GM21529 (cell line): ENCODE results near the gene AUTS2.
A peak's percentile ranks its signal among the peaks of the same experiment; 100 is the strongest.

ENCODE experiments used
- ATAC-seq: cut with Tn5 transposase; IDR thresholded peaks from one replicate; pipeline ENCODE4 v1.9.1; 2021; ENCODE audit not compliant: unreplicated experiment

AUTS2 gene

DNA sequence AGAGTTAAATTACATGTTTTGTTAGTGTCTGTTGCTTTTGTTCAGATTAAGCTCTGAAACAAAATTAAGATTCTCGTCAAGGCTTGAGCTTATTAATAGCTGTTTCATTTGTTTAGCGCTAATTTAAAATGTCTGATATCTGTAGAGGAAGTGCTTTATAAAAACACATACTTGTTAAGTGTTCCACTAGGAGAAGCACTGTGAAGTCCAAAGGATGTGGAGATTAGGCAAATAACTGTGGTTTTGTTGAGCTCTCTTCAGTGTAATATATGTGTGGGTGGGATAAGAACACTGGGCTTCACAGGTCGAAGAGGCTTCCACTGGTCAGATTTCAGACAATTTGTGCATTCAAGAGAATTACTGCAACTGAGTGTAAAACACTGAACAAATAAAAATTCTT is 242.0 kb downstream of the AUTS2 start:
- no peak for ATAC-seq

DNA sequence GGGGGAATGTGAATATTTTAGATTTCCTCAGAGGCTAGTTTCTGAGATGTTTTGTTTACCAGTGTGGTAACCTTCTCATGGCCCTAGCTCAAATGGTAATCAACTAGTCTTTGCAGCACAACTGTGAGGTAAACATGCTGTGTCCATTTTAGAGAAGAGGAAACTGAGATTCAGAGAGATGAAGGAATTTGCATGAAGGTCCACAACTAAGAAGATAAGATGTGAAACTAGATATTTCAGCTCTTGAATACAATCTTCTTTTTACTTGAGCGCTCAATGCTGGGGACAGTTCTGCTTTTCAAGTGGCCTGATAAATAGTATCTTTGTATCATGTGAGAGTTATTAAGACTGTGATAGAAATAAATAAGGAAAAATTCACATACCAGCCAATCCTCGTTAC is 245.4 kb downstream of the AUTS2 start:
- ATAC-seq = peak; percentile 70

- ATAC-seq = no peak
Measured at GRCh38 chr7:69844264-69844868, 246.1 kb downstream of the AUTS2 start.

GRCh38 chr7:69845721-69846495 is 247.6 kb downstream of the AUTS2 start:
- no peak for ATAC-seq

DNA sequence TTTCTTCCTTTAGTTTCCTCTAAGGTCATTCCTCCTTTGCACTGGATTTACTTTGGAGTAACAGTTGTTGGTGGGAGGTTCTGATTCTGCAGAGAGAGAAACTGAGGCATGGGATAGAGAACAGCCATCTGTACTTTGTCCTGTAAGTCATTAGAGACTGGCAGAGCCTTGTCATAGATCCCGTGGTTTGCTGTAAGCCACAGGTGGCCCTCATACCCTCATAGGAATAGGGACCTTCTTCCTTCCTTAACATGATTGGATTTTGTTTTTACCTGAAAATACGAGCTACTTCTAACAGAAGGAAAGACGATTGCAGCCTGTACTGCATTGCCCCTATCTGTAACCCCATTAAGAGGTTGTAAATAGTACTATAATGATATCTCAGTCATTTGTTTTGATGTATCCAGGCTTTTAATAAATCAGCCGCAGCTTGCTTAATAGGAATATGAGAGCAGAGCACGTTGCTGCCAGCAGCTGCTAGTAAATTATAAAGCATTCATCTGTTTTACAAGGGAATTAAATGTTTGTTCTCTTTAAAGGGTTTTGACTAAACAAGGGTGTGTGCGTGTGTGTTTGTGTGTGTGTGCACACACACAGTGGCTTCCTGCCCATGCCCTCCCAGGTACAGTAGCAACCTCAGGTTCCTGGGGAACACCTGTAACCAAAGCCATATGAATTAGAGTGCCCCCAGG is 249.8 kb downstream of the AUTS2 start:
- ATAC-seq = no peak

- no peak for ATAC-seq
Measured at GRCh38 chr7:69849268-69849667, 251.0 kb downstream of the AUTS2 start.

DNA sequence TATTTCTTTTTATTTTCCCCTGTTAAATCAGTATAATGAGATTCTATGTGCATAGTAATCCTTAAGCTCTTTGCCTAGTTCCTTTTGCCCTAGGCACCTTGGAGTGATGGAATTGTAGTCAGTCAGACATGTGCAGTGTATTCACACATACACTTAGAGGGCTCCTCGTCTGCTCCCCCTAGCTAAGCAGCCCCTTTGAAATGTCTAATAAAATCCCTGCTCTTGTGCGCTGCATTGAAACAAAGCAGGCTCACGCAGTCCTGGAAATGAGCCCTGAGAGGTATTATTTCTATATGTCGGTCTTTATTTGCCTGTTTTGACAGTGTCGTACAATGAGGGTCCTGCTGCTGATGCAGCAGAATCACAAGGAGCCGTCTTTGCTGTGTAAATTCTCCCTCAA is 258.7 kb downstream of the AUTS2 start:
- ATAC-seq = no peak

DNA sequence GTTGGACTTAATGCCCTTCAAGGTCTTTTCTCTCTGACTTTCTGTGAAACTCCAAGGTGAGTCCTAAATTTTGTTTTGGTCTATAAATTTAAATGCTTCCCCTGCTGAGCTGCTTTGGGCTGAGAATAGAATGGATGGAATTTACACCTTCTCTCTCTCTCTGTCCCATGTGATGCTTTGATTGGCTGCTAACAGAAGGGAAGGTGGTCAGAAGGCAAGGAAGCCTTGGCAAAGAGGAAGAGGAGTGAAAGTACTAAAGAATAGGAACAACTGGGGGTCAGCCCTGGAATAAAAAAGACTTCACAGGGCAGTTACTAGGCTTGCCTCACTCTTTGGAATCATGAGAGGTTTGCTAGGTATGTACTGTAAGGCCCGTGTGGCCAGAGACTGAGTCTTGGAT is 260.2 kb downstream of the AUTS2 start:
- no peak for ATAC-seq

- ATAC-seq = no peak
Measured at GRCh38 chr7:69859342-69859741, 261.1 kb downstream of the AUTS2 start.

GRCh38 chr7:69860486-69860885 is 262.2 kb downstream of the AUTS2 start:
- ATAC-seq = no peak

DNA sequence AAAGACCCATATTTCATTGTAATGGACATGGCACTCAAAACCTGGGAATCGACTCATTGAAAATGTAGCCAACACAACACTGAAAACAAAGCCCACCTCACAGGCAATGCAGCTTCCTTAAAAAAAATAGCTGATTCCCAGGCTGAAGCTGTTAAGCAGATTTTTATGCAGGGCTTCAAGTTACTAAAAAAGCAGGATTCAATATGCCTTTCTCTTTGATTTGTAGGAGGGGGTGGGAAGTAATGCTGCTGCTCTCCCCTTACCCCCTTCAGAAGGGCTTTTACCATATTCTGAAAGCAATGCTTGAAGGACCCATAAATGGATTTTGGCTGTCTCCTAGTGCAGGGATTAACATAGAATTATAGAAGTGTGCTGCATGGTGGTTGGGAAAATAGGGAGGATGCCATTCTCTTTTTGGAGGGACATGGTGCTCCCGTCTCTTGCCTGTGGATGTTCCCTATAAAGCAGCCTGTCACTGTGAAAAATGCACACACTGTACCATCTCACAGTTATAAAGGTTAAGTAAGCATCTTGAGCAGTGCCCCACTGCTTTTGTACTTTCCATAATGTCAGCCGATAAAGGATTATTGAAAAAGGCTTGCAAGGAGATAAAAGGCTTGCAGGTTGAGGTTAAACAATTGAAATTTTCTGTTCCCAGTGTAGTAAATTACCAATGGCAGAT is 262.8 kb downstream of the AUTS2 start:
- ATAC-seq = no peak

GRCh38 chr7:69862413-69863064 is 264.3 kb downstream of the AUTS2 start:
- ATAC-seq = no peak

DNA sequence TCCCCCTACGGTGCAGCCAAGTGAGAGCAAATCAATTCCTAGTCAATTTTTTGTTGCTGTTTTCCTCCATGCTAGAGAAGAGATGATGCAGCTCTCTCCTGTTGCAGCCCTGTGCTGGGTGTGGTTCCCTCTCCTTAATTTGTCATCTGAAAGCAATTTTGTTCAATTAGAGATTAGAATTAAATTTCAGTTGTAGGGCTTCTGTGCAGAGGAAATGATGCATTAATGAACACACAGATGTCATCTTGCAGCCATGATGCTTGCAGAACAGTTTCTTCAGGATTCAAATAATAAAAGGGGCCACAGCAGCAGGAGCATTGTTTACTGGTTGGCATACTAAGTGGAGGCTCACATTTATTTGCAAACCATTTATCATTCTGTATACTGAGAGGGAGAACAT is 266.0 kb downstream of the AUTS2 start:
- ATAC-seq = no peak

- ATAC-seq = peak; percentile 79
Measured at GRCh38 chr7:69864822-69865221, 266.5 kb downstream of the AUTS2 start.

DNA sequence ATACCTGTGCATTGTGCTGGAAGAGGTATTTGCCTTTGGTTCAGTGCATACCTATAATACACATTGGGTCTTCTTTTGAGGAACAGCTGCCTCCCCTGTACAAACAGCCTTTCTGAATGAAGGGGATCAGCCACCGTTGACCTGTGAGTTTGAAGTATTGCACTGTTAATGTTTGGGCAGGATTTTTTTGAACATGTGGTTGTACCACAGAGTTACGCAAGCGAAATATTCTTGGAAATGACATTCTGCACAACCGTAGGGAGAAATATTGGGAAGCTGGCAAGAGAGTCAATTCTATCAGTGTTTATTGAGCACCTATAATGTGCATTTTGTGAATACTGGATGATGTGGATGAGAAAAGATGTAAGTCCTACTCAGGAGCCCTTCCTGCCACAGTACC is 270.6 kb downstream of the AUTS2 start:
- no peak for ATAC-seq

DNA sequence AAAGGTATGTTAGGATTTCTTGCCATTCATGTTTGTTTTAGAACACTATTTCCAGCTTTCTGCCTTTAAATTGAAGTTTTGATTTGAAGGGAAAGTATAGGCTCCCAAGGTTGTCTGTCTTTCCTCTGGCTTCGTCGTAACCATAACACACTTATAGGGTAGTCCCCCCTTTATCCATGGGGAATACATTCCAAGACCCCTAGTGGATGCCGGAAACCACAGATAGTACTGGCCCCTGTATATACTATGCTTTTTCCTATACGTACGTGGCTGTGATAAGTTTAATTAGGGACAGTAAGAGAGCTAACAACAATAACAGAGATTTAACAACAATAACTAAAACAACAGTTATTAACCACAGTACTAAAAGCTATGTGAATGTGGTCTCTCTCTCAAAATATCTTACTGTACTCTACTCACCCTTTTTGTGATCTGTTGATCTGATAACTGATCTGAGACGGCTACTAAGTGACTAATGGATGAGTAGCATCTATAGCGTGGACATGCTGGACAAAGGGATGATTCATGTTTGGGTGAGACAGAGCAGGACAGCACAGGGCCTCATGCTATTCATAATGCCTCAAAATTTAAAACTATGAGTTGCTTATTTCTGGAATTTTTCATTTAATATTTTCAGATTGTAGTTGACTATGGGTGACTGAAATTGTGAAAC is 273.1 kb downstream of the AUTS2 start:
- no peak for ATAC-seq

GRCh38 chr7:69871886-69872569 is 273.8 kb downstream of the AUTS2 start:
- ATAC-seq = no peak

DNA sequence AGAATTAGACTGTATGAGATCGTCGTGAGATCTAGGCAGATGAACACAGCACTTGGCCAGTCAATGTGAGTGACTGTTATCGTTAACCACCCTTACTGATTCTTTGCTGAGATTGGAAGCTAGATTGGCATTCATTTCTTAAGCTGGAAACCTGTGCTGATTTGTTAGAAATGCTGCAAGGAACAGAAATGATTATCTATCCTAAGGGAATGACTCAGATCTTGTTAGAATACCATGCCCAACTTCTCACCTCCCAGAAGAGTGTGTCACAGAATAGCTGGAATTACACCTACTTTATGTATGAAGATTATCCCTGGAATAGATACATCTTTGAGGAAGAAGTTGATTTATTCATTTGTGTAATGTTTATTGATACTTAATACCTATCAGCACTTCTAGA is 275.2 kb downstream of the AUTS2 start:
- no peak for ATAC-seq

DNA sequence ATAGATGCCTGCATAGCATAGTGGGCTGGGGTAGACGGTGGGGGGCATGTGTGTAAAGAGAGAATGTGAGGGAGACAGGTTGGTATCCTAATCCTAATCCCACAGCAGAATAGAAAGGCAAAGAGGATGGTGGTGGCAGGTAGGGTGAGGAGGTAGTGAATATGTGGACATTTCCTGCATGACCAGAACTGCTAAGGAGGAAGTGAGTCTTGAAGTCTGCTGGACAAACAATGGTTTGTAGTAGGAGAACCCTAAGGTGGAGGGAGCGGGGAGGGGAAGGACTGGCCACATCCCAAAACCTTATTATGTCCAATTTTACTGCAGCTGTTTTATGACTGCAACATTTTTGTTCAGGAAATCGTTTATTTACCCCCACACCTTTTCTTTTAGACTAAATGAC is 279.7 kb downstream of the AUTS2 start:
- ATAC-seq = no peak

DNA sequence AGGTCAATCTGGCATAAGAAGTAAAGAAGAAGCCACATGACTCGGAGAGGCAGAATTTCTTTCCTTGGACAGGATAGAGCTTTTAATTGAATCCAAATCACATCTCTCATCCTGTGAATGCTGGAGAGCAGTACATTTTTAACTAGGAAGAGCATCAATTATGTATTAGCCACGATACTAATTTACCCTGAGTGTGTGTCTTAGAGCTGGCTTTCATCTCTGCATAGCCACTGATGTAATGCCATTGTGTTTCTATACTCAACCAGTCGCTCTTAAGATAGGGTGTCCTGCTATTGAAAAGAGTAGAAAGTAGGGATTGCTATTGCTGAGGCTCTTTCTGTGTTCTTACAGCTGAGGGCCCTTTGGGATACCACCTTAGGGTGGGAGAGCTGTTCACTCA is 280.3 kb downstream of the AUTS2 start:
- ATAC-seq = no peak
